Measurements from ENCODE around the gene ZNF385C. TPM values are rescaled to one million over a fixed set of nuclear protein-coding genes. Genes with fewer than 3 reads are reported as not detected.

Gene ZNF385C
- polyA plus RNA-seq, 3 donors = 8.7 TPM

- DNase-seq (ENCODE audit: extremely low read depth in 1 of 11, low read depth in 9 of 11, low spot score in 4 of 11) = no peak
Observed at GRCh38 chr17:42111871-42112551, 13.7 kb upstream of the ZNF385C start.

- no peak for DNase-seq (ENCODE audit: extremely low read depth in 1 of 11, low read depth in 9 of 11, low spot score in 4 of 11)
Observed at GRCh38 chr17:42111265-42111636, 13.0 kb upstream of the ZNF385C start.

GRCh38 chr17:42110301-42111264 lies 12.3 kb upstream of the ZNF385C start:
- no peak for DNase-seq (ENCODE audit: extremely low read depth in 1 of 11, low read depth in 9 of 11, low spot score in 4 of 11)

GRCh38 chr17:42109086-42109485 lies 10.8 kb upstream of the ZNF385C start:
- no peak for DNase-seq (ENCODE audit: extremely low read depth in 1 of 11, low read depth in 9 of 11, low spot score in 4 of 11)

- DNase-seq (ENCODE audit: extremely low read depth in 1 of 11, low read depth in 9 of 11, low spot score in 4 of 11) = peak in 8 of 11 donors; percentile 57 to 75 (median 69)
Observed at GRCh38 chr17:42107597-42108576, 9.6 kb upstream of the ZNF385C start.

- no peak for DNase-seq (ENCODE audit: extremely low read depth in 1 of 11, low read depth in 9 of 11, low spot score in 4 of 11)
Observed at GRCh38 chr17:42107124-42107523, 8.9 kb upstream of the ZNF385C start.

- no peak for DNase-seq (ENCODE audit: extremely low read depth in 1 of 11, low read depth in 9 of 11, low spot score in 4 of 11)
Observed at GRCh38 chr17:42106009-42106408, 7.7 kb upstream of the ZNF385C start.

- no peak for DNase-seq (ENCODE audit: extremely low read depth in 1 of 11, low read depth in 9 of 11, low spot score in 4 of 11)
Observed at GRCh38 chr17:42104264-42104663, 6.0 kb upstream of the ZNF385C start.

GRCh38 chr17:42103221-42103954 lies 5.1 kb upstream of the ZNF385C start:
- no peak for DNase-seq (ENCODE audit: extremely low read depth in 1 of 11, low read depth in 9 of 11, low spot score in 4 of 11)

- peak in 2 of 11 donors; percentile 43 to 60 for DNase-seq (ENCODE audit: extremely low read depth in 1 of 11, low read depth in 9 of 11, low spot score in 4 of 11)
Observed at GRCh38 chr17:42101513-42102292, 3.4 kb upstream of the ZNF385C start.

- DNase-seq (ENCODE audit: extremely low read depth in 1 of 11, low read depth in 9 of 11, low spot score in 4 of 11) = no peak
Observed at GRCh38 chr17:42098730-42099399, 592 bp upstream of the ZNF385C start.

GRCh38 chr17:42096360-42097111 lies 1.7 kb downstream of the ZNF385C start:
- DNase-seq (ENCODE audit: extremely low read depth in 1 of 11, low read depth in 9 of 11, low spot score in 4 of 11) = no peak

GRCh38 chr17:42094375-42095069 lies 3.8 kb downstream of the ZNF385C start:
- no peak for DNase-seq (ENCODE audit: extremely low read depth in 1 of 11, low read depth in 9 of 11, low spot score in 4 of 11)

- no peak for DNase-seq (ENCODE audit: extremely low read depth in 1 of 11, low read depth in 9 of 11, low spot score in 4 of 11)
Observed at GRCh38 chr17:42092939-42093338, 5.3 kb downstream of the ZNF385C start.

- DNase-seq (ENCODE audit: extremely low read depth in 1 of 11, low read depth in 9 of 11, low spot score in 4 of 11) = no peak
Observed at GRCh38 chr17:42090964-42091790, 7.1 kb downstream of the ZNF385C start.

Measured in renal cortex interstitium (tissue), 11 donors.